ENCODE data around the gene CD6.

Gene CD6

GRCh38 chr11:60996381-60997138, 25.1 kb downstream of the CD6 start:
- Histone ChIP-seq H3K4me3 (ENCODE audit: low read length) (no peak overlapping the region), H3K23ac (ENCODE audit: low read length) (no peak overlapping the region), H4K5ac (ENCODE audit: low read length) (no peak overlapping the region), H3K27ac (ENCODE audit: low read depth, low read length) (no peak overlapping the region), H3K4me1 (ENCODE audit: control insufficient read depth, low read depth, low read length) (no peaks in the 10 kb centered on the region), H3K18ac (ENCODE audit: low read length) (no peak overlapping the region), H3K9ac (ENCODE audit: low read length) (no peak overlapping the region), H2BK5ac (ENCODE audit: low read length) (no peak overlapping the region), H3K4me2 (ENCODE audit: low read length) (no peak overlapping the region), H3K36me3 (ENCODE audit: control insufficient read depth, insufficient read depth, low read length) (no peaks in the 10 kb centered on the region), H4K8ac (ENCODE audit: low read depth, low read length) (no peak overlapping the region), H3K79me1 (ENCODE audit: low read length) (no peaks in the 10 kb centered on the region), H2AK5ac (ENCODE audit: low read length) (no peak overlapping the region), H3K56ac (ENCODE audit: low read length) (no peak overlapping the region), H3K4ac (ENCODE audit: low read depth, low read length) (no peak overlapping the region), H3K27me3 (ENCODE audit: insufficient read depth, low read length, poor library complexity) (no peaks in the 10 kb centered on the region), H2BK120ac (ENCODE audit: low read depth, low read length) (no peak overlapping the region), H2BK15ac (replicated peaks; ENCODE audit: low read depth) (no peak overlapping the region), H3K79me2 (ENCODE audit: control insufficient read depth, insufficient read depth, low read length) (no peaks in the 10 kb centered on the region)
- DNase-seq, result no peak
- no CpG with 5 or more reads among the region's 13 CpGs for WGBS (ENCODE audit: extremely low coverage, insufficient coverage, low lambda C conversion rate)

GRCh38 chr11:61000426-61000825, 28.9 kb downstream of the CD6 start:
- no peak overlapping the region for H4K5ac ChIP-seq (ENCODE audit: low read length)
- H3K4me3 ChIP-seq (ENCODE audit: low read length), result no peak overlapping the region
- no peak overlapping the region for H2BK5ac ChIP-seq (ENCODE audit: low read length)
- no peak overlapping the region for H4K8ac ChIP-seq (ENCODE audit: low read depth, low read length)
- H3K18ac ChIP-seq (ENCODE audit: low read length), result no peak overlapping the region
- H3K36me3 ChIP-seq (ENCODE audit: control insufficient read depth, insufficient read depth, low read length), result no peaks in the 10 kb centered on the region
- no peak overlapping the region for H3K9ac ChIP-seq (ENCODE audit: low read length)
- H3K4me1 ChIP-seq (ENCODE audit: control insufficient read depth, low read depth, low read length), result no peaks in the 10 kb centered on the region
- no peak overlapping the region for H3K4ac ChIP-seq (ENCODE audit: low read depth, low read length)
- H3K27me3 ChIP-seq (ENCODE audit: insufficient read depth, low read length, poor library complexity), result peaks cover 2% of the 10 kb centered on the region
- H3K56ac ChIP-seq (ENCODE audit: low read length), result no peak overlapping the region
- no peak overlapping the region for H3K27ac ChIP-seq (ENCODE audit: low read depth, low read length)
- no peak overlapping the region for H2BK15ac ChIP-seq (replicated peaks; ENCODE audit: low read depth)
- no peaks in the 10 kb centered on the region for H3K79me2 ChIP-seq (ENCODE audit: control insufficient read depth, insufficient read depth, low read length)
- no peaks in the 10 kb centered on the region for H3K79me1 ChIP-seq (ENCODE audit: low read length)
- H2BK120ac ChIP-seq (ENCODE audit: low read depth, low read length), result no peak overlapping the region
- no peak overlapping the region for H2AK5ac ChIP-seq (ENCODE audit: low read length)
- no peak overlapping the region for H3K4me2 ChIP-seq (ENCODE audit: low read length)
- WGBS (ENCODE audit: extremely low coverage, insufficient coverage, low lambda C conversion rate), result no CpG with 5 or more reads among the region's 11 CpGs
- DNase-seq, result no peak
- H3K23ac ChIP-seq (ENCODE audit: low read length), result no peak overlapping the region

- H3K27ac ChIP-seq (ENCODE audit: low read depth, low read length), result no peak overlapping the region
- H3K56ac ChIP-seq (ENCODE audit: low read length), result no peak overlapping the region
- H3K36me3 ChIP-seq (ENCODE audit: control insufficient read depth, insufficient read depth, low read length), result no peaks in the 10 kb centered on the region
- H3K4me1 ChIP-seq (ENCODE audit: control insufficient read depth, low read depth, low read length), result no peaks in the 10 kb centered on the region
- H2BK120ac ChIP-seq (ENCODE audit: low read depth, low read length), result no peak overlapping the region
- H3K4me2 ChIP-seq (ENCODE audit: low read length), result no peak overlapping the region
- no peaks in the 10 kb centered on the region for H3K79me1 ChIP-seq (ENCODE audit: low read length)
- H3K4ac ChIP-seq (ENCODE audit: low read depth, low read length), result no peak overlapping the region
- no peak overlapping the region for H3K18ac ChIP-seq (ENCODE audit: low read length)
- no peak overlapping the region for H3K23ac ChIP-seq (ENCODE audit: low read length)
- no CpG with 5 or more reads among the region's 3 CpGs for WGBS (ENCODE audit: extremely low coverage, insufficient coverage, low lambda C conversion rate)
- H3K27me3 ChIP-seq (ENCODE audit: insufficient read depth, low read length, poor library complexity), result peaks cover 4% of the 10 kb centered on the region
- H2BK15ac ChIP-seq (replicated peaks; ENCODE audit: low read depth), result no peak overlapping the region
- H4K5ac ChIP-seq (ENCODE audit: low read length), result no peak overlapping the region
- H3K9ac ChIP-seq (ENCODE audit: low read length), result no peak overlapping the region
- no peak overlapping the region for H3K4me3 ChIP-seq (ENCODE audit: low read length)
- H3K79me2 ChIP-seq (ENCODE audit: control insufficient read depth, insufficient read depth, low read length), result no peaks in the 10 kb centered on the region
- H2AK5ac ChIP-seq (ENCODE audit: low read length), result no peak overlapping the region
- H4K8ac ChIP-seq (ENCODE audit: low read depth, low read length), result no peak overlapping the region
- H2BK5ac ChIP-seq (ENCODE audit: low read length), result no peak overlapping the region
- DNase-seq, result no peak
These were observed 30.5 kb downstream of the CD6 start for GRCh38 chr11:61001931-61002330.

- no peak overlapping the region for H3K4ac ChIP-seq (ENCODE audit: low read depth, low read length)
- H3K4me3 ChIP-seq (ENCODE audit: low read length), result no peak overlapping the region
- no peak overlapping the region for H3K4me2 ChIP-seq (ENCODE audit: low read length)
- no peak overlapping the region for H3K23ac ChIP-seq (ENCODE audit: low read length)
- H3K79me2 ChIP-seq (ENCODE audit: control insufficient read depth, insufficient read depth, low read length), result no peaks in the 10 kb centered on the region
- no CpG with 5 or more reads among the region's 7 CpGs for WGBS (ENCODE audit: extremely low coverage, insufficient coverage, low lambda C conversion rate)
- no peaks in the 10 kb centered on the region for H3K36me3 ChIP-seq (ENCODE audit: control insufficient read depth, insufficient read depth, low read length)
- no peak overlapping the region for H3K18ac ChIP-seq (ENCODE audit: low read length)
- no peak overlapping the region for H3K9ac ChIP-seq (ENCODE audit: low read length)
- H2BK120ac ChIP-seq (ENCODE audit: low read depth, low read length), result no peak overlapping the region
- no peak overlapping the region for H4K8ac ChIP-seq (ENCODE audit: low read depth, low read length)
- H3K4me1 ChIP-seq (ENCODE audit: control insufficient read depth, low read depth, low read length), result peaks cover 2% of the 10 kb centered on the region
- no peak overlapping the region for H2BK5ac ChIP-seq (ENCODE audit: low read length)
- H3K27ac ChIP-seq (ENCODE audit: low read depth, low read length), result no peak overlapping the region
- no peak overlapping the region for H2AK5ac ChIP-seq (ENCODE audit: low read length)
- H3K56ac ChIP-seq (ENCODE audit: low read length), result no peak overlapping the region
- H3K27me3 ChIP-seq (ENCODE audit: insufficient read depth, low read length, poor library complexity), result peaks cover 7% of the 10 kb centered on the region
- no peaks in the 10 kb centered on the region for H3K79me1 ChIP-seq (ENCODE audit: low read length)
- H4K5ac ChIP-seq (ENCODE audit: low read length), result no peak overlapping the region
- no peak for DNase-seq
- no peak overlapping the region for H2BK15ac ChIP-seq (replicated peaks; ENCODE audit: low read depth)
These were observed 31.1 kb downstream of the CD6 start for GRCh38 chr11:61002598-61002997.

- no CpG with 5 or more reads among the region's 10 CpGs for WGBS (ENCODE audit: extremely low coverage, insufficient coverage, low lambda C conversion rate)
- no peak overlapping the region for H4K5ac ChIP-seq (ENCODE audit: low read length)
- no peak overlapping the region for H2AK5ac ChIP-seq (ENCODE audit: low read length)
- no peaks in the 10 kb centered on the region for H3K79me1 ChIP-seq (ENCODE audit: low read length)
- H3K56ac ChIP-seq (ENCODE audit: low read length), result no peak overlapping the region
- H3K27ac ChIP-seq (ENCODE audit: low read depth, low read length), result no peak overlapping the region
- no peak overlapping the region for H4K8ac ChIP-seq (ENCODE audit: low read depth, low read length)
- no peak overlapping the region for H2BK15ac ChIP-seq (replicated peaks; ENCODE audit: low read depth)
- H3K9ac ChIP-seq (ENCODE audit: low read length), result no peak overlapping the region
- no peak overlapping the region for H3K4me3 ChIP-seq (ENCODE audit: low read length)
- H3K36me3 ChIP-seq (ENCODE audit: control insufficient read depth, insufficient read depth, low read length), result no peaks in the 10 kb centered on the region
- H3K4me1 ChIP-seq (ENCODE audit: control insufficient read depth, low read depth, low read length), result peaks cover 5% of the 10 kb centered on the region
- H2BK5ac ChIP-seq (ENCODE audit: low read length), result no peak overlapping the region
- H3K23ac ChIP-seq (ENCODE audit: low read length), result no peak overlapping the region
- no peak for DNase-seq
- peaks cover 7% of the 10 kb centered on the region for H3K27me3 ChIP-seq (ENCODE audit: insufficient read depth, low read length, poor library complexity)
- no peak overlapping the region for H3K4ac ChIP-seq (ENCODE audit: low read depth, low read length)
- no peak overlapping the region for H3K4me2 ChIP-seq (ENCODE audit: low read length)
- no peak overlapping the region for H2BK120ac ChIP-seq (ENCODE audit: low read depth, low read length)
- no peaks in the 10 kb centered on the region for H3K79me2 ChIP-seq (ENCODE audit: control insufficient read depth, insufficient read depth, low read length)
- no peak overlapping the region for H3K18ac ChIP-seq (ENCODE audit: low read length)
These were observed 32.7 kb downstream of the CD6 start for GRCh38 chr11:61004180-61004611.

- no peak overlapping the region for H3K4ac ChIP-seq (ENCODE audit: low read depth, low read length)
- no peaks in the 10 kb centered on the region for H3K36me3 ChIP-seq (ENCODE audit: control insufficient read depth, insufficient read depth, low read length)
- peak overlapping the region; percentile 15 for H3K56ac ChIP-seq (ENCODE audit: low read length)
- no peak for DNase-seq
- H4K5ac ChIP-seq (ENCODE audit: low read length), result no peak overlapping the region
- no peaks in the 10 kb centered on the region for H3K79me1 ChIP-seq (ENCODE audit: low read length)
- no CpG with 5 or more reads among the region's 5 CpGs for WGBS (ENCODE audit: extremely low coverage, insufficient coverage, low lambda C conversion rate)
- no peak overlapping the region for H4K8ac ChIP-seq (ENCODE audit: low read depth, low read length)
- H3K23ac ChIP-seq (ENCODE audit: low read length), result no peak overlapping the region
- no peak overlapping the region for H2AK5ac ChIP-seq (ENCODE audit: low read length)
- no peak overlapping the region for H3K4me2 ChIP-seq (ENCODE audit: low read length)
- H3K4me3 ChIP-seq (ENCODE audit: low read length), result no peak overlapping the region
- H2BK120ac ChIP-seq (ENCODE audit: low read depth, low read length), result no peak overlapping the region
- H2BK15ac ChIP-seq (replicated peaks; ENCODE audit: low read depth), result no peak overlapping the region
- peaks cover 5% of the 10 kb centered on the region for H3K4me1 ChIP-seq (ENCODE audit: control insufficient read depth, low read depth, low read length)
- H3K27me3 ChIP-seq (ENCODE audit: insufficient read depth, low read length, poor library complexity), result peaks cover 7% of the 10 kb centered on the region
- no peak overlapping the region for H3K9ac ChIP-seq (ENCODE audit: low read length)
- H3K27ac ChIP-seq (ENCODE audit: low read depth, low read length), result no peak overlapping the region
- H3K79me2 ChIP-seq (ENCODE audit: control insufficient read depth, insufficient read depth, low read length), result no peaks in the 10 kb centered on the region
- H3K18ac ChIP-seq (ENCODE audit: low read length), result no peak overlapping the region
- no peak overlapping the region for H2BK5ac ChIP-seq (ENCODE audit: low read length)
These were observed 33.3 kb downstream of the CD6 start for GRCh38 chr11:61004761-61005181.

Data from mesendoderm (in vitro differentiated cells).